LHCN-M2 (cell line): ENCODE results near the gene CTNNA2. TPM values are rescaled to one million over a fixed set of nuclear protein-coding genes. Genes with fewer than 3 reads are reported as not detected.

ENCODE experiments used
- DNase-seq: peaks from one replicate; pipeline ENCODE4 v3.0.0-alpha.2; 2012; ENCODE audit warnings: low read depth
- total RNA-seq: library from RNA; depleted of rRNA; stranded (reverse); fragments of >200 nt; gene quantifications from 2 replicates; pipeline ENCODE4 v1.2.3, GENCODE V29; 2014

CTNNA2 gene
- total RNA-seq, 1 experiment from 2014 or later = 0.06 TPM

- no peak for DNase-seq
Observed at GRCh38 chr2:79788952-79789651, 276.3 kb downstream of the CTNNA2 start.

- no peak for DNase-seq
Observed at GRCh38 chr2:79789811-79790210, 277.0 kb downstream of the CTNNA2 start.

- no peak for DNase-seq
Observed at GRCh38 chr2:79792090-79792489, 279.2 kb downstream of the CTNNA2 start.

- no peak for DNase-seq
Observed at GRCh38 chr2:79793006-79793405, 280.2 kb downstream of the CTNNA2 start.

- DNase-seq = no peak
Observed at GRCh38 chr2:79796641-79797040, 283.8 kb downstream of the CTNNA2 start.

- no peak for DNase-seq
Observed at GRCh38 chr2:79798776-79799175, 285.9 kb downstream of the CTNNA2 start.

GRCh38 chr2:79799729-79800128 lies 286.9 kb downstream of the CTNNA2 start:
- no peak for DNase-seq

GRCh38 chr2:79801082-79801481 lies 288.2 kb downstream of the CTNNA2 start:
- DNase-seq = no peak

- DNase-seq = no peak
Observed at GRCh38 chr2:79817288-79817687, 304.4 kb downstream of the CTNNA2 start.

- no peak for DNase-seq
Observed at GRCh38 chr2:79820281-79820680, 307.4 kb downstream of the CTNNA2 start.

- no peak for DNase-seq
Observed at GRCh38 chr2:79822136-79822535, 309.3 kb downstream of the CTNNA2 start.

- DNase-seq = peak; percentile 10
Observed at GRCh38 chr2:79824086-79824786, 311.4 kb downstream of the CTNNA2 start.

GRCh38 chr2:79827881-79828280 lies 315.0 kb downstream of the CTNNA2 start:
- DNase-seq = no peak

- no peak for DNase-seq
Observed at GRCh38 chr2:79830501-79830900, 317.6 kb downstream of the CTNNA2 start.

GRCh38 chr2:79831961-79832360 lies 319.1 kb downstream of the CTNNA2 start:
- no peak for DNase-seq

- no peak for DNase-seq
Observed at GRCh38 chr2:79832511-79833234, 319.8 kb downstream of the CTNNA2 start.

- no peak for DNase-seq
Observed at GRCh38 chr2:79833235-79833878, 320.5 kb downstream of the CTNNA2 start.

GRCh38 chr2:79835911-79836310 lies 323.1 kb downstream of the CTNNA2 start:
- DNase-seq = no peak

- no peak for DNase-seq
Observed at GRCh38 chr2:79844011-79844410, 331.2 kb downstream of the CTNNA2 start.

GRCh38 chr2:79846878-79847277 lies 334.0 kb downstream of the CTNNA2 start:
- DNase-seq = no peak

GRCh38 chr2:79849241-79849640 lies 336.4 kb downstream of the CTNNA2 start:
- DNase-seq = no peak

GRCh38 chr2:79849949-79850348 lies 337.1 kb downstream of the CTNNA2 start:
- no peak for DNase-seq
